Measurements from ENCODE around the gene MACROD2.

DNA sequence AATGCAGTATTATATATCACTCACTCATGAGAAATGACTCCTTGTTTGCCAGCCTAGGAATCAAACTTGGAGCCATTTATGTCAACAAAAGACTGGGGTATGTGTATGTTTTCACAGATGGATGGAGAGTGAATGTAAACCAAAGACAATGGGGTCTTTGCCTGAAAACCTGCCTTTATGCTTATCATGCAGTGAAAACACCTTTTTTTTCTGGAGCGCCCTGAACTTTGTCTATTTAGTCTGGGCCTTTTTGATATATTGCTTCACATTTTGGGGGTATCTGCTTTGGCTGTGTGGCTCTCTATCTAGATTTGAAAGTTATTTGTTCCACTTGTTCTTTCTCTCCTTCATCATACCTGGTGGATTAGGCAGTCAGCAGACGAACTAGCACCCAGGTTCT lies 1190.6 kb downstream of the MACROD2 start:
- TF ChIP-seq, protein P1, sequence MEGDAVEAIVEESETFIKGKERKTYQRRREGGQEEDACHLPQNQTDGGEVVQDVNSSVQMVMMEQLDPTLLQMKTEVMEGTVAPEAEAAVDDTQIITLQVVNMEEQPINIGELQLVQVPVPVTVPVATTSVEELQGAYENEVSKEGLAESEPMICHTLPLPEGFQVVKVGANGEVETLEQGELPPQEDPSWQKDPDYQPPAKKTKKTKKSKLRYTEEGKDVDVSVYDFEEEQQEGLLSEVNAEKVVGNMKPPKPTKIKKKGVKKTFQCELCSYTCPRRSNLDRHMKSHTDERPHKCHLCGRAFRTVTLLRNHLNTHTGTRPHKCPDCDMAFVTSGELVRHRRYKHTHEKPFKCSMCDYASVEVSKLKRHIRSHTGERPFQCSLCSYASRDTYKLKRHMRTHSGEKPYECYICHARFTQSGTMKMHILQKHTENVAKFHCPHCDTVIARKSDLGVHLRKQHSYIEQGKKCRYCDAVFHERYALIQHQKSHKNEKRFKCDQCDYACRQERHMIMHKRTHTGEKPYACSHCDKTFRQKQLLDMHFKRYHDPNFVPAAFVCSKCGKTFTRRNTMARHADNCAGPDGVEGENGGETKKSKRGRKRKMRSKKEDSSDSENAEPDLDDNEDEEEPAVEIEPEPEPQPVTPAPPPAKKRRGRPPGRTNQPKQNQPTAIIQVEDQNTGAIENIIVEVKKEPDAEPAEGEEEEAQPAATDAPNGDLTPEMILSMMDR (conservative IDR thresholded peaks at IDR 0.05 in 1 of 2, IDR thresholded peaks at IDR 0.05 in 1 of 2; ENCODE audit: extremely low read depth in 1 of 2, insufficient read depth in 1 of 2, low read depth in 1 of 2, low read length in 2 of 2): no peak
- TF ChIP-seq EZH2 (IDR thresholded peaks at IDR 0.05; ENCODE audit: borderline replicate concordance, low read length): no peak

Measured in mammary epithelial cell (primary cell).